ENCODE measurements around the gene SLC18A2.
"Not testable (repeated sequence)": the region's sequence is repeated elsewhere in the genome, so short reads cannot be mapped to it uniquely, and the experiment has no call there.

The SLC18A2 gene

GRCh38 chr10:117240621-117241529, at the start of gene SLC18A2:
TSS of gene SLC18A2 (plus strand) at chr10:117241114. CDS start at chr10:117241694, 580 bp downstream.
- DNase-seq = peak; percentile 66

GRCh38 chr10:117197189-117197588, 43.7 kb upstream of the SLC18A2 start, which contains the start of gene KCNK18:
TSS of gene KCNK18 (plus strand) at chr10:117197489. CDS start at chr10:117197489, 0 bp downstream.
- DNase-seq = no peak

- no peak for DNase-seq
Observed at GRCh38 chr10:117198088-117198487, 42.8 kb upstream of the SLC18A2 start.

GRCh38 chr10:117201826-117202225, 39.1 kb upstream of the SLC18A2 start:
- no peak for DNase-seq

GRCh38 chr10:117204316-117204715, 36.6 kb upstream of the SLC18A2 start:
- DNase-seq = no peak

- no peak for DNase-seq
Observed at GRCh38 chr10:117212176-117212575, 28.7 kb upstream of the SLC18A2 start.

- peak; percentile 36 for DNase-seq
Observed at GRCh38 chr10:117214401-117214800, 26.5 kb upstream of the SLC18A2 start.

GRCh38 chr10:117215079-117215478, 25.8 kb upstream of the SLC18A2 start:
- DNase-seq = no peak

- DNase-seq = no peak
Observed at GRCh38 chr10:117216028-117216427, 24.9 kb upstream of the SLC18A2 start.

GRCh38 chr10:117216611-117217195, 24.2 kb upstream of the SLC18A2 start:
- DNase-seq = peak; percentile 80

- peak; percentile 68 for DNase-seq
Observed at GRCh38 chr10:117217196-117217761, 23.6 kb upstream of the SLC18A2 start.

GRCh38 chr10:117218654-117219053, 22.3 kb upstream of the SLC18A2 start:
- DNase-seq = no peak

- peak; percentile 84 for DNase-seq
Observed at GRCh38 chr10:117221156-117221711, 19.7 kb upstream of the SLC18A2 start.

GRCh38 chr10:117222552-117222951, 18.4 kb upstream of the SLC18A2 start:
- DNase-seq = no peak

GRCh38 chr10:117222976-117223692, 17.8 kb upstream of the SLC18A2 start:
- peak; percentile 42 for DNase-seq

GRCh38 chr10:117223693-117224430, 17.1 kb upstream of the SLC18A2 start:
- no peak for DNase-seq

- no peak for DNase-seq
Observed at GRCh38 chr10:117224881-117225280, 16.0 kb upstream of the SLC18A2 start.

- peak; percentile 80 for DNase-seq
Observed at GRCh38 chr10:117226813-117227451, 14.0 kb upstream of the SLC18A2 start.

GRCh38 chr10:117228210-117228609, 12.7 kb upstream of the SLC18A2 start:
- DNase-seq = no peak

GRCh38 chr10:117230107-117230506, 10.8 kb upstream of the SLC18A2 start:
- not testable (repeated sequence) for DNase-seq

- DNase-seq = no peak
Observed at GRCh38 chr10:117237401-117237991, 3.4 kb upstream of the SLC18A2 start.
